HCT116 (cell line): ENCODE data around the gene CD3D.

Experiments used
- ATF3 ChIP-seq: IDR thresholded peaks from 2 replicates; pipeline ENCODE4 v1.6.1; 2012
- FOSL1 ChIP-seq: IDR thresholded peaks from 2 replicates; pipeline ENCODE4 v1.6.1; 2012; ENCODE audit warnings: low read depth
- MAX ChIP-seq: IDR thresholded peaks from 2 replicates; pipeline ENCODE4 v1.6.1; 2012
- POLR2A ChIP-seq: IDR thresholded peaks from 2 replicates; pipeline ENCODE4 v1.7.0; 2011; ENCODE audit warnings: borderline replicate concordance; ENCODE audit not compliant: insufficient read depth, insufficient read length; ENCODE audit errors: extremely low read depth
- RAD21 ChIP-seq: IDR thresholded peaks from 2 replicates; pipeline ENCODE4 v1.6.1; 2012; ENCODE audit warnings: low read depth, mild to moderate bottlenecking
- REST ChIP-seq: IDR thresholded peaks from 2 replicates; pipeline ENCODE4 v1.6.1; 2012; ENCODE audit warnings: low read depth
- TF ChIP-seq, protein P1 (sequence below), 3 experiments: fragments of 200-600 bp in 1 of 3; sonication (generic) in 1 of 3; IDR thresholded peaks in 2 of 3; conservative IDR thresholded peaks in 1 of 3; 2 replicates each; pipeline ENCODE4 v1.5.1; 2012 to 2017; ENCODE audit warnings: low read depth in 2 of 3, low read length in 2 of 3, antibody characterized with exemption in 1 of 3, borderline replicate concordance in 1 of 3, control low read depth in 1 of 3, mild to moderate bottlenecking in 1 of 3, mixed read lengths in 1 of 3, mixed run types in 1 of 3, moderate library complexity in 1 of 3; ENCODE audit not compliant: insufficient read depth in 1 of 3

- TF ChIP-seq FOSL1: no peak
- no peak for TF ChIP-seq POLR2A
- no peak for TF ChIP-seq MAX
- TF ChIP-seq, protein P1, sequence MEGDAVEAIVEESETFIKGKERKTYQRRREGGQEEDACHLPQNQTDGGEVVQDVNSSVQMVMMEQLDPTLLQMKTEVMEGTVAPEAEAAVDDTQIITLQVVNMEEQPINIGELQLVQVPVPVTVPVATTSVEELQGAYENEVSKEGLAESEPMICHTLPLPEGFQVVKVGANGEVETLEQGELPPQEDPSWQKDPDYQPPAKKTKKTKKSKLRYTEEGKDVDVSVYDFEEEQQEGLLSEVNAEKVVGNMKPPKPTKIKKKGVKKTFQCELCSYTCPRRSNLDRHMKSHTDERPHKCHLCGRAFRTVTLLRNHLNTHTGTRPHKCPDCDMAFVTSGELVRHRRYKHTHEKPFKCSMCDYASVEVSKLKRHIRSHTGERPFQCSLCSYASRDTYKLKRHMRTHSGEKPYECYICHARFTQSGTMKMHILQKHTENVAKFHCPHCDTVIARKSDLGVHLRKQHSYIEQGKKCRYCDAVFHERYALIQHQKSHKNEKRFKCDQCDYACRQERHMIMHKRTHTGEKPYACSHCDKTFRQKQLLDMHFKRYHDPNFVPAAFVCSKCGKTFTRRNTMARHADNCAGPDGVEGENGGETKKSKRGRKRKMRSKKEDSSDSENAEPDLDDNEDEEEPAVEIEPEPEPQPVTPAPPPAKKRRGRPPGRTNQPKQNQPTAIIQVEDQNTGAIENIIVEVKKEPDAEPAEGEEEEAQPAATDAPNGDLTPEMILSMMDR (IDR thresholded peaks at IDR 0.05 in 2 of 3, conservative IDR thresholded peaks at IDR 0.05 in 1 of 3; ENCODE audit: borderline replicate concordance in 1 of 3, insufficient read depth in 1 of 3, low read depth in 2 of 3, low read length in 2 of 3): no peak
- no peak for TF ChIP-seq ATF3
- TF ChIP-seq REST: no peak
- no peak for TF ChIP-seq RAD21
Observed at GRCh38 chr11:118304568-118305248, 37.8 kb downstream of the CD3D start, which contains the start of gene CD3E.
